ENCODE data around the gene ARID4B.
A peak's percentile ranks its signal among the peaks of the same experiment; 100 is the strongest.

ARID4B gene

DNA sequence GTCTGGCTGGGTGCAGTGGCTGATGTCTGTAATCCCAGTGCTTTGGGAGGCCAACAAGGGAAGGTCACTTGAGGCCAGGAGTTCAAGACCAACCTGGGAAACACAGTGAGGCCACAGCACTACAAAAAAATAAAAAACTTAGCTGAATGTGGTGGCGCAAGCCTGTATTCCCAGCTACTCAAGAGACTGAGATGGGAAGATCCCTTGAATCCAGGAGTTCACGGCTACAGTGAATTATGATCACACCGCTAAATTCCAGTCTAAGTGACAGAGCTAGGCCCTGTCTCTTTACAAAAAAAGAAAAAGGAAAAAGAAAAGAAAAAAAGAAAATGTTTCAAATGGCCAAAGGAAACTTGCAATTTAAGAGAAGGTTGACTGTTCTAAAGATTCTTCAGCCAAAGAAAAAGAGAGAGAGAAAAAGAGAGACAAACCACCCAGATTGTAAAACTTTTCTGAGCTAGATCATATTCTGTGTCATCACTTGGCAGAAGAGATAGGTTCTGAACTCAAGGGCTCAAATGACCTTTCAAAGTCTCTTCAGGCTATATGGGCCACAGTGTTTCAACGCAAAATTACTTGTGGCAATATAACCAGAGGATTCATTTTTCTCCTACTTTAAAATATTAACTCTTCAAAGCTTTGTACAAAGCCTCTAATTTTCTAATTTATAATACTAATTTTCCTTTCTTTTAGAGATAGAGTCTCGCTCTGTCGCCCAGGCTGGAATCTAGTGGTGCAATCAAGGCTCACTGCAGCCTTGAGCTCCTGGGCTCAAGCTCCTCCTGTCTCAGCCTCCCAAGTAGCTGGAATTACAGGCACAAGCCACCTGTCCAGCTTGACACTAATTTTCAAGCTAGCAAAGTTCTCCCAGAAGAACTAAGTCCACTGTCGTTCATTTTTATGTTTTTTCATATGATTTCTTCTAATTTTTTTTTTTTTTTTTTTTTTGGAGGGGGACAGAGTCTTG lies 20.5 kb downstream of the ARID4B start:
- H3K36me3 ChIP-seq (ENCODE audit: control insufficient read depth, insufficient read depth, low read length): no peaks in the 10 kb centered on the region
- H2AK5ac ChIP-seq (ENCODE audit: low read length): no peak overlapping the region
- H3K9ac ChIP-seq (ENCODE audit: low read length): no peak overlapping the region
- H2BK5ac ChIP-seq (ENCODE audit: low read length): no peak overlapping the region
- H3K4me2 ChIP-seq (ENCODE audit: low read length): no peak overlapping the region
- H2BK120ac ChIP-seq (ENCODE audit: low read depth, low read length): no peak overlapping the region
- H3K79me1 ChIP-seq (ENCODE audit: low read length): peaks cover 7% of the 10 kb centered on the region
- peak overlapping the region; percentile 76 for H4K8ac ChIP-seq (ENCODE audit: low read depth, low read length)
- no peaks in the 10 kb centered on the region for H3K27me3 ChIP-seq (ENCODE audit: insufficient read depth, low read length, poor library complexity)
- H3K23ac ChIP-seq (ENCODE audit: low read length): no peak overlapping the region
- no peak overlapping the region for H4K5ac ChIP-seq (ENCODE audit: low read length)
- H2BK15ac ChIP-seq (replicated peaks; ENCODE audit: low read depth): no peak overlapping the region
- H3K4me1 ChIP-seq (ENCODE audit: control insufficient read depth, low read depth, low read length): no peaks in the 10 kb centered on the region
- H3K4me3 ChIP-seq (ENCODE audit: low read length): no peak overlapping the region
- peaks cover 57% of the 10 kb centered on the region for H3K79me2 ChIP-seq (ENCODE audit: control insufficient read depth, insufficient read depth, low read length)
- no peak overlapping the region for H3K56ac ChIP-seq (ENCODE audit: low read length)
- DNase-seq: no peak
- no peak overlapping the region for H3K18ac ChIP-seq (ENCODE audit: low read length)
- WGBS (ENCODE audit: extremely low coverage, insufficient coverage, low lambda C conversion rate): no CpG with 5 or more reads among the region's 7 CpGs
- no peak overlapping the region for H3K27ac ChIP-seq (ENCODE audit: low read depth, low read length)
- H3K4ac ChIP-seq (ENCODE audit: low read depth, low read length): no peak overlapping the region

DNA sequence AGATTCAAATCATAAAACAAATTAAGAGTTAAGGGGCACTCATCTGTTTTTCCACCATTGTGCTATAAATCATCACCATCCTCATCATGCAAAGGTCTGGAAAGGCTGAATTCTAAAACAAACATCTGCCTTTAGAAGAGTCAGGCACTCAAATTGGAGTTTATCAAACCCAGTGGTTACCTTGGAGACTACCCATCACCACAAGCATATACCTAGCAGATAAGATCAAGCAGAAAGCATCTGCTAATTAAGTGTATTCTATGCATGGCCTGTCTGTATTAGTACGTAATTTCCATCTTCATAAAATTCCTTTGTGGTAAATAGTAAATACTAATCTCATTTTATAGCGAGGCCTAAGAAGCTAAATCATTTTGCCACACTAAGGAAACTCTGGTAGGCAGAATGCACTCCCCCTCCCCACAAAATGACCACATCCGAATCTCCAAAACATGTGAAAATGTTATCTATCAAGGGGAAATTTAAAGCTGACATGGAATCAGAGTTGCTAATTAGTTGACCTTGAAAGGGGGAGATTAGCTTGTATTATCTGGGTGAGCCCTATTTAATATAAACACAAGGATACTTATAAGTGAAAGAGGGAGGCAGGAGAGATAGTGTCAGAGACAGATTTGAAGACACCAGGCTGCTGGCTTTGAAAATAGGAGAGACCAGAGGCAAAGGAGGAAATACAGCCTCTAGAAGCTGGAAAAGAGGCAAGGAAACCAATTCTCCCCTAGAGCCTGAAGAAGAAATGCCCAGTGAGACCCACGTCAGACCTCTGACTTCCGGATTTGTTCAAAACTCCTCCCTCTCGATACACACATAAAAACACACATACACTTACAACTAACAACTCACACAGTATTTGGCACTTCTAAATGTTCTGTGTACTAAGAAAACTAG lies 23.2 kb downstream of the ARID4B start:
- H3K4me2 ChIP-seq (ENCODE audit: low read length): no peak overlapping the region
- WGBS (ENCODE audit: extremely low coverage, insufficient coverage, low lambda C conversion rate): no CpG with 5 or more reads among the region's 6 CpGs
- no peak overlapping the region for H3K9ac ChIP-seq (ENCODE audit: low read length)
- no peak overlapping the region for H4K5ac ChIP-seq (ENCODE audit: low read length)
- no peak overlapping the region for H4K8ac ChIP-seq (ENCODE audit: low read depth, low read length)
- no peak overlapping the region for H3K18ac ChIP-seq (ENCODE audit: low read length)
- no peak overlapping the region for H3K56ac ChIP-seq (ENCODE audit: low read length)
- no peaks in the 10 kb centered on the region for H3K27me3 ChIP-seq (ENCODE audit: insufficient read depth, low read length, poor library complexity)
- H3K4ac ChIP-seq (ENCODE audit: low read depth, low read length): no peak overlapping the region
- DNase-seq: peak; percentile 94
- no peaks in the 10 kb centered on the region for H3K4me1 ChIP-seq (ENCODE audit: control insufficient read depth, low read depth, low read length)
- peaks cover 4% of the 10 kb centered on the region for H3K79me1 ChIP-seq (ENCODE audit: low read length)
- no peak overlapping the region for H2BK120ac ChIP-seq (ENCODE audit: low read depth, low read length)
- no peak overlapping the region for H2BK15ac ChIP-seq (replicated peaks; ENCODE audit: low read depth)
- no peak overlapping the region for H3K23ac ChIP-seq (ENCODE audit: low read length)
- H3K79me2 ChIP-seq (ENCODE audit: control insufficient read depth, insufficient read depth, low read length): peaks cover 54% of the 10 kb centered on the region
- H2AK5ac ChIP-seq (ENCODE audit: low read length): no peak overlapping the region
- no peak overlapping the region for H3K27ac ChIP-seq (ENCODE audit: low read depth, low read length)
- H2BK5ac ChIP-seq (ENCODE audit: low read length): no peak overlapping the region
- no peak overlapping the region for H3K4me3 ChIP-seq (ENCODE audit: low read length)
- H3K36me3 ChIP-seq (ENCODE audit: control insufficient read depth, insufficient read depth, low read length): no peaks in the 10 kb centered on the region

- no CpG with 5 or more reads among the region's 1 CpG for WGBS (ENCODE audit: extremely low coverage, insufficient coverage, low lambda C conversion rate)
- DNase-seq: no peak
- Histone ChIP-seq H3K4ac (ENCODE audit: low read depth, low read length) (no peak overlapping the region), H3K4me1 (ENCODE audit: control insufficient read depth, low read depth, low read length) (no peaks in the 10 kb centered on the region), H2BK15ac (replicated peaks; ENCODE audit: low read depth) (no peak overlapping the region), H3K56ac (ENCODE audit: low read length) (no peak overlapping the region), H3K23ac (ENCODE audit: low read length) (no peak overlapping the region), H3K4me3 (ENCODE audit: low read length) (no peak overlapping the region), H3K27me3 (ENCODE audit: insufficient read depth, low read length, poor library complexity) (no peaks in the 10 kb centered on the region), H2BK120ac (ENCODE audit: low read depth, low read length) (no peak overlapping the region), H4K5ac (ENCODE audit: low read length) (no peak overlapping the region), H3K18ac (ENCODE audit: low read length) (no peak overlapping the region), H4K8ac (ENCODE audit: low read depth, low read length) (no peak overlapping the region), H3K79me2 (ENCODE audit: control insufficient read depth, insufficient read depth, low read length) (peaks cover 64% of the 10 kb centered on the region), H3K36me3 (ENCODE audit: control insufficient read depth, insufficient read depth, low read length) (no peaks in the 10 kb centered on the region), H3K79me1 (ENCODE audit: low read length) (peaks cover 5% of the 10 kb centered on the region), H3K9ac (ENCODE audit: low read length) (no peak overlapping the region), H2AK5ac (ENCODE audit: low read length) (no peak overlapping the region), H3K4me2 (ENCODE audit: low read length) (no peak overlapping the region), H2BK5ac (ENCODE audit: low read length) (no peak overlapping the region), H3K27ac (ENCODE audit: low read depth, low read length) (no peak overlapping the region)
These were observed 25.8 kb downstream of the ARID4B start for GRCh38 chr1:235302143-235302542.

DNA sequence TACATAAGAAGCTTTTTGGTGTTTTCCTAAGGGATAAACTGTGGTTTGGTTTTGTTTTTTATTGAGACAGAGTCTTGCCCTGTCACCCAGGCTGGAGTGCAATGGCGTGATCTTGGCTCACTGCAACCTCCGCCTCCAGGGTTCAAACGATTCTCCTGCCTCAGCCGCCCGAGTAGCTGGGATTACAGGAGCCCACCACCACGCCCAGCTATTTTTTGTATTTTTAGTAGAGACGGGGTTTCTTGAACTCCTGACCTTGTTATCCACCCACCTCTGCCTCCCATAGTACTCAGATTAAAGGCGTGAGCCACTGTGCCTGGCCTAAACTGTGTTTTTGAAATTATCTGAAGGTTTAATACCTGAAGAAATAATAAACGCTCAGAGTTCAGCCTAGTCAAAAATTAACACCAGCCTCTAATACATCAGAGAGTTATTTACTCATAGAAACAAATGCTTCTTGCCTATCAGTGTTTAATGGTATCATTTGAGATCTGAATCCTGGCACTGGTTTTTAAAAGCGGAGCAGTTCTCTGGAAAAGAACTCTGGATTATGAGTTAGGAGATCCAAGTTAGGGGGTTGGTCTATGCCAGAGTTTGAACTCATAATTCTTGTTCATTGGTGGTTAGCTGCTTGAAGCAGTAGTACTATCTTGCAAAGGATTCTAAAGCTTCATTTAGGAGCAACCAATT lies 28.7 kb downstream of the ARID4B start:
- Histone ChIP-seq H3K4me3 (ENCODE audit: low read length) (no peak overlapping the region), H2BK120ac (ENCODE audit: low read depth, low read length) (no peak overlapping the region), H3K4ac (ENCODE audit: low read depth, low read length) (no peak overlapping the region), H3K23ac (ENCODE audit: low read length) (no peak overlapping the region), H3K4me1 (ENCODE audit: control insufficient read depth, low read depth, low read length) (no peaks in the 10 kb centered on the region), H3K79me2 (ENCODE audit: control insufficient read depth, insufficient read depth, low read length) (peaks cover 65% of the 10 kb centered on the region), H3K18ac (ENCODE audit: low read length) (no peak overlapping the region), H2AK5ac (ENCODE audit: low read length) (no peak overlapping the region), H4K8ac (ENCODE audit: low read depth, low read length) (no peak overlapping the region), H3K4me2 (ENCODE audit: low read length) (no peak overlapping the region), H2BK5ac (ENCODE audit: low read length) (no peak overlapping the region), H3K27me3 (ENCODE audit: insufficient read depth, low read length, poor library complexity) (no peaks in the 10 kb centered on the region), H4K5ac (ENCODE audit: low read length) (no peak overlapping the region), H3K56ac (ENCODE audit: low read length) (no peak overlapping the region), H3K27ac (ENCODE audit: low read depth, low read length) (no peak overlapping the region), H3K79me1 (ENCODE audit: low read length) (peaks cover 7% of the 10 kb centered on the region), H2BK15ac (replicated peaks; ENCODE audit: low read depth) (no peak overlapping the region), H3K36me3 (ENCODE audit: control insufficient read depth, insufficient read depth, low read length) (no peaks in the 10 kb centered on the region), H3K9ac (ENCODE audit: low read length) (no peak overlapping the region)
- no peak for DNase-seq
- WGBS (ENCODE audit: extremely low coverage, insufficient coverage, low lambda C conversion rate): no CpG with 5 or more reads among the region's 10 CpGs

- H3K79me1 ChIP-seq (ENCODE audit: low read length): peaks cover 7% of the 10 kb centered on the region
- H3K23ac ChIP-seq (ENCODE audit: low read length): no peak overlapping the region
- no peak overlapping the region for H2BK120ac ChIP-seq (ENCODE audit: low read depth, low read length)
- H3K27ac ChIP-seq (ENCODE audit: low read depth, low read length): no peak overlapping the region
- no peaks in the 10 kb centered on the region for H3K27me3 ChIP-seq (ENCODE audit: insufficient read depth, low read length, poor library complexity)
- no peak overlapping the region for H2BK15ac ChIP-seq (replicated peaks; ENCODE audit: low read depth)
- DNase-seq: no peak
- no peak overlapping the region for H4K5ac ChIP-seq (ENCODE audit: low read length)
- H2AK5ac ChIP-seq (ENCODE audit: low read length): no peak overlapping the region
- H4K8ac ChIP-seq (ENCODE audit: low read depth, low read length): no peak overlapping the region
- no peak overlapping the region for H3K4ac ChIP-seq (ENCODE audit: low read depth, low read length)
- no peak overlapping the region for H3K18ac ChIP-seq (ENCODE audit: low read length)
- no peaks in the 10 kb centered on the region for H3K4me1 ChIP-seq (ENCODE audit: control insufficient read depth, low read depth, low read length)
- H3K79me2 ChIP-seq (ENCODE audit: control insufficient read depth, insufficient read depth, low read length): peaks cover 62% of the 10 kb centered on the region
- no peak overlapping the region for H3K9ac ChIP-seq (ENCODE audit: low read length)
- H2BK5ac ChIP-seq (ENCODE audit: low read length): no peak overlapping the region
- no peak overlapping the region for H3K4me2 ChIP-seq (ENCODE audit: low read length)
- H3K56ac ChIP-seq (ENCODE audit: low read length): no peak overlapping the region
- no peaks in the 10 kb centered on the region for H3K36me3 ChIP-seq (ENCODE audit: control insufficient read depth, insufficient read depth, low read length)
- WGBS (ENCODE audit: extremely low coverage, insufficient coverage, low lambda C conversion rate): no CpG with 5 or more reads among the region's 2 CpGs
- H3K4me3 ChIP-seq (ENCODE audit: low read length): no peak overlapping the region
These were observed 29.2 kb downstream of the ARID4B start for GRCh38 chr1:235298758-235299157.

All from mesendoderm (in vitro differentiated cells).